Dermis blood vessel endothelial cell (primary cell): ENCODE measurements around the gene ATP1B2. TPM values are rescaled to one million over a fixed set of nuclear protein-coding genes. Genes with fewer than 3 reads are reported as not detected.
"Not testable (repeated sequence)": the region's sequence is repeated elsewhere in the genome, so short reads cannot be mapped to it uniquely, and the experiment has no call there.

Experiments used
- DNase-seq: peaks from one replicate; pipeline ENCODE4 v3.0.0; 2010
- total RNA-seq: library from RNA; depleted of rRNA; stranded (reverse); fragments of >200 nt; gene quantifications from 2 replicates; pipeline ENCODE4 v1.2.3, GENCODE V29; 2014

ATP1B2 gene, protein sequence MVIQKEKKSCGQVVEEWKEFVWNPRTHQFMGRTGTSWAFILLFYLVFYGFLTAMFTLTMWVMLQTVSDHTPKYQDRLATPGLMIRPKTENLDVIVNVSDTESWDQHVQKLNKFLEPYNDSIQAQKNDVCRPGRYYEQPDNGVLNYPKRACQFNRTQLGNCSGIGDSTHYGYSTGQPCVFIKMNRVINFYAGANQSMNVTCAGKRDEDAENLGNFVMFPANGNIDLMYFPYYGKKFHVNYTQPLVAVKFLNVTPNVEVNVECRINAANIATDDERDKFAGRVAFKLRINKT
- not detected in 2 replicates for total RNA-seq

DNA sequence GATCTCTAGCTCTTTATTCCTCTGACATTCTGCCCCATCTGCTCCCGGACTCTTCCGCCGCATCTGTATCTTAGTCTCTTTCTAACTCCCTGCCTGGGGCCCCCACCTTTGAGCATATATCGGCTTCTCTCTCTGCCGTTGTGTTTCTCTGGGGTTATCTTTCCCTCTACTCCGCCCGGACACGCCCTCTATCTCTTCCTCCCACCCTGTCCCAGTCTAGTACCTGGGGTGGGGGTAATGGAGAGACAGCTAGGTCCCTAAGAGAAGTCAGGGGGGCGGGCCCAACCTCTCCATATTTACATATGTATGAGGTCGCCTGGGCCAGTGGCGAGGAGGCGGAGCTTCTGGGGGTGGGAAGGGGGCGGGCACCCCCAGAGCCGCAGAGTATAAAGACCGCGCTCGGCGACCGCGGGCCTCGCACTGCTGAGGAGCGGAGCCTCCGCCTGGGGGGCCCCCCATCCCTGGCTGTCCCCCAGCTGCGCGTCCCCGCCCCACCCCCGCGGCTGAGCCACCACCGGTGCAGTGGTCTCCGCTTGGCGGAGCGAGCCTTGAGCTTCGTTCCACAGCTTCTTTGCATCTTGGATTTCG, at the start of gene ATP1B2:
Gene ATP1B2 (plus strand): TSS at position 418 of the 588 bp plus-strand sequence. CDS start 593 bp downstream, outside the sequence.
- DNase-seq: peak; percentile 51

DNA sequence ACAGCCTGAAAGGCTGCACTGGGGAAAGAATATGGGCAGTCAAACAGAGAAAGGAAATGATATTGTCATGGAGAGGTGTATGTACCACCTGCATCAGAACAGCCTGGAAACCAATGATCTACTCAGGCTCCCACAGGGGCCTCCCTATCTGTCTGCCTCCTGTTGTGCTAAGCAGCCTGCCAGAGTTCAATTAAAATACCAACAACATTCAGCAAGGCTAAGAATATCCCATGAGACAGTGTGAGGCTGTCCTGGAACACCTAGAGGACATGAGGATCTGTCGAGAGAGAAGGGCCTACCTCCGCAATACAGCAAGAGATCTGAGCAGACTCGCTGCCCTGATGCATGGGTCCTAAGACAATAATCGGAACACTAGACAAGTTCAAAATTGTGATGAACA, 44.4 kb upstream of the ATP1B2 start:
- DNase-seq: no peak

DNA sequence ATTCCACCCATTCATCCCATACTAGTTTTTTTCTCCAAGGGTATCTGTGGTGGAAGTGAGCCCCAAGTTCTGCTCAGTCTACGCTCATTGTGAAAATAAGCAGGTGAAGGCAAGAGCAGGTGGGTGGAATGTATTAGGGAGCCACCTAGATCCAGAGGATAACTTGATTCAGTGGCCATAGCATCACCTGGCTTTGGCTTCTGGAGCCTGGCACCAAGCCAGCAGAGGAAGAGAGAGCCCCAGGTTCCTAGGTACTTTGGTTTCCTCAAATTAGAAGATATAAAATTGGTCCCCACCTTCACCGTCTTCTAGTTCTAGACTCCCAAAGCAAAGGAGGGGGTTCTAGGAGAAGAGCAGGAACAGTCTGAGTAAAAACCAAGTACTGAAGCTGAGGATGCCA, 40.1 kb upstream of the ATP1B2 start:
- DNase-seq: no peak

DNA sequence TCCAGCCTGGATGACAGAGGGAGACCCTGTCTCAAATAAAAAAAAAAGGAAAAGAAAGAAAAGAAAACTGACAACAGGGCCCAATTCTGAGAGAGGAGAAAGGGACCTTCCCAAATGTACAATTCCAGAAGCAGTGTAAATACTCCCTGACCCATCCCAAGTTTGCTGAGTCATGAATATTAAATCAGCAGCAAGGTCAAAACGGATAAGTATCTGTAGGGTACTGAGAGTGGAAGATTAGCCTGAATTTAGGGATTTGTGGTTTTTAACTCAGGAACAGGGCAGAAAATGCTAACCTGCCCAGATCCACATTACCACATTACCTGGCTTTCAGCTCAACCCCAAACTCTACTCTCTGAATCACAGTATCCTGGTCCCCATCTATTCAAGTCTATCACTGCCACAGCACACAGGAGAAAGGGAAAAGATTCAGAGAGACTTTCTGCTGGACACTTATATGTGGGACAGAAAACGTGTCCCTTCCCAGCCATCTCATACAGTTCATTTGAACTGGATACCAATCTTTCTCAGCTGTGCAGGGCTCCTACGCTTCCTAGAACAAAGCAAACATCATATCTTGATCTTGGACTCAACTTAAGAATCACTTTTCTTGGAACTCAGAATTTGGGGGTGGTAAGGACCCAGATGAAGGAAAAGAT, 39.0 kb upstream of the ATP1B2 start:
- no peak for DNase-seq

DNA sequence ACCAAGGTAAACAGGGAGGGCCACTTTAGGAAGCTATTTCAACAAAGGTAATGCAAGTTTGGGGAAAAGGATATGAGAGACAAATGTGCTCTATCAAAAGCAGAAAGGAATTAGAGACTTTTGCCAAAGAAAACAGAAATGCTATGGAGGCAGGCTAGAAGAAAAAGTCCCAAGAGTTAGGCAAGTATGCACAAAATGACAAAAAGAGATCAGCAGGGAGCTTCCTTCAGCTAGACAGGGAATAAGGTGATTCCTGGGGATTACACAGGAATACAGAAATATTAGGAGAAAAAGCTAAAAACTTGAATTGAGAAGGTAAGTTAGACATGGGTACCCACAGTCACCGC, 38.5 kb upstream of the ATP1B2 start:
- no peak for DNase-seq

DNA sequence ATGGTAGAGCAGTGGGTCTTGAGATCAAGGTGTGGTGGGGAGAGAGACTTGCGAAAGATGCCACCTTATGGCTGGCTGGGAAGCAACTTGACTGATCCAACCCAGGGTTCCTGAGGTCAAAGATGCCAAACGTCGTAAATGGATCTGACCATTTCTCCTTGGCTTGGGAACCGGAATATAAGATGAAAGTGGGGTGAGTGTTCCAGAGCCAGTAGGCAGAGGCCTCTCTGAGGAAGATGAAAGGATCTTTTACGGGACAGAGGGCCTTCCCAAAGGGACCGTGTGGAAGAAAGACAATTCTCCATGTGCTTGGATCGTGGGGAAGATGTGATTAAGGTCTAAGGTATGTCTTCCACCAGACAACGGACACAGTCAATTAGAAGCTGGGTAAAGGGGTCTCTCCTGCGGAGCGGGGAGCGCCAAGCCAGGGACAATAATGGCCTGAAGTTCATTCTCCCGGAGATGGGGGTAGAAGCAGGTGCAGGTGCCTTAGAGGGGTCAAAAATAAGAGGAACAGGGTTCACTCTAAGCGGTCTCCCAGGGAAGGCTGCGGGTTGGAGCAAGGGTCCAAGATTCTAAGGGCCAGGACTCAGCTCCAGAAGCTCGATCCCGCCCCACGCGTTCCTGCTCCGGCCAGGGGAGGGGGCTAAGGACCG, 36.8 kb upstream of the ATP1B2 start:
- DNase-seq: peak; percentile 27

DNA sequence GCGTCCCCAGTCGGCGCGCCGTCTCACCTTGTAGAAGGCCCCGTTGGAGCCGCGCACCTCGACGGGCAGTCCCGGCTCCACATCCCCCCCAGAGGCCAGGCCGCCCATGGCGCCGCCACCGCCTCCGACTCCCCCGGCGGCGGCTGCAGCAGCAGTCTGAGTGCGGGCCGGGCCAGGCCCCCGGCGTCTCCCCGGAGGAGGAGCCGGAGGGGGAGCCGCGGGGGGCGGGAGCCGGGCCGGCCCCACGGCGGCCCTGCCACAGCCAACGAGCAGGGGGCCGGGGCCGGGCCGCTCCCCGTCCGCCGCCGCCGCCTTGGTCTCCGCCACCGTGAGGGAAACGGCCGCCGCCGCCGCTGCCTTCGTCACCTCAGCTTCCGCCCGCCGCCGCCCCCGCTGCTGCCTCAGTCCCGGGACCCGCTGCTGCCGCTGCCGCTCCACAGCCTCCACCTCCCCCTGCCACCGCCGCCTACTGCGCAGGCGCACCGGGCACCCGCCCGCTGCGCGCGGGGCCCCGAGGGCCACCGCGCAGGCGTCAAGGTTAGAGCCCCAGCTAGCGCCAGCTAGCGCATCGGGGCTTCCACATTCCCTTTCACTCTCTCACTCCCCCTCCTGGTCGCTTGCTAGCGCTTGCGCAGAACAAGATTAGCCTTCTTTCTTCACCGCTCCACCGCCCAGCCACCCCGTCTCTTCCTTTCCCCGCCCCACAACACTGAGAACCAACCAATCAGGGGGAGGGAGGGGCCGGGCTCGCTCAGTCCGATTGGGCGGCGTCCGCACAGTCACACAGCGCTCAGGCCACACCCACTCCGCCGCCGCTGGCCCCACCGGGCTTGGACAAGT, 36.1 kb upstream of the ATP1B2 start, which contains the start of gene FXR2:
Gene FXR2 (minus strand): TSS at position 473 of the 840 bp plus-strand sequence. CDS start 365 bp downstream, at position 108.
- DNase-seq: peak; percentile 100

DNA sequence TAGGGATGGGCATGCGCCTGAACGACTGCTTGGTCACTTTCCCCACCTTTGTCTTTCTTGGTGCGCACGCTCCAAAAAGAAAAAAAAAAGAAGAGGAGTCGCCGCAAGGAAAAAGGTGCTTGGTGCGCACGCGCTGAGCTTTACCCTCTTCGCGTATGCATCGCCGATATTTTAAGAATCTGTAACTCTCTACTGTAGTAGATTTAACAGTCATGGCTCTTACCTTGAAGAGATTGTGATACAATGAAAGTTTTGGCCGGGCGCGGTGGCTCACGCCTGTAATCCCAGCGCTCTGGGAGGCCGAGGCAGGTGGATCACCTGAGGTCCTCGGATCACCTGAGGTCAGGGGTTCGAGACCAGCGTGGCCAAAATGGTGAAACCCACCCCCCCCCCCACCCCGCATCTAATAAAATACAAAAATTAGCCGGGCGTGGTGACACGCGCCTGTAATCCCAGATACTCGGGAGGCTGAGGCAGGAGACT, 35.4 kb upstream of the ATP1B2 start:
- DNase-seq: no peak

DNA sequence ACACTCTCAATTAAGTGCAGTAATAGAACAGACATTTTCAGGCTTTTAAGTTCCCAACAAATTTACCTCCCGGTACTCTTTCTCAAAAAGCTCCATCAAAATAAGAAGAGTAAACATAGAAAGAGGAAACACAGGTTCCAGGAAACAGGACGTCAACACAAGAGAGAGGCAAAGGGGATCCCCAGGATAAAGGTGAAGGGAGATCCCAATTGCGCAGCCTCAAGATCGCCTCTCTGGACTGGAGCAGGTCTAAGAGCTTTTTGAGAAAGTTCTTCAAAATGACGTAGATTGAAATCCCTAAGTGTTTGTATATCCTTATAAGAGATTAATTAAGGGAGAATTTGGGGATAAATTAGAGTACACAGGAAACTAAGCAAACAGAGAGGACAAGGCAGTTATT, 32.1 kb upstream of the ATP1B2 start:
- DNase-seq: no peak

DNA sequence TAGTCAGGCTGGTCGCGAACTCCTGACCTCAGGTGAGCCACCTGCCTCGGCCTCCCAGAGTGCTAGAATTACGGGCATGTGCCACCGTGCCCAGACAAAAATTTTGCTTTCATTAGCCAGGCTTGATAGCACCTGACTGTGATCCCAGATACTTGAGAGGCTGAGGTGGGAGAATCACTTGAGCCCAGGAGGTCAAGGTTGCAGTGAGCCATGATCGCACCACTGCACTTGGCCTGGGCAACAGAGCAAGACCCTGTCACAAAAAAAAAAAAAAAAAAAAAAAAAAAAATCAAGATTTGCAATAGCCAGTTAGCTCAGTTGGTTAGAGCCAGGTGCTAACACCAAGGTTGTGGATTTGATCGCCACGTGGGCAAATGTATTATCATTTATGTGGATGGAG, 29.9 kb upstream of the ATP1B2 start:
- DNase-seq: no peak

DNA sequence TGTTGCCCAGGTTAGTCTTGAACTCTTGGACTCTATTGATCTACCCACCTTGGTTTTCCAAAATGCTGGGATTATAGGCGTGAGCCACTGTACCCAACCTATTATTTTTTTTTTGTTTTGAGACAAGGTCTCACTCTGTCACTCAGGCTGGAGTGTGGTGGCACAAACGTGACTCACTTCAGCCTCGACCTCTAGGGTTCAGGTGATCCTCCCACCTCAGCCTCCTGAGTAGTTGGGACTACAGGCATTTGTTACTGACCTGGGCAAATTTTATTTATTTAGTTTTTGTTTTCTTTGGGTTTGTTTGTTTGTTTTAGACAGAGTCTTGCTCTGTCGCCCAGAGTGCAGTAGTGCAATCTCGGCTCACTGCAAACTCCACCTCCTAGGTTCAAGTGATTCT, 27.1 kb upstream of the ATP1B2 start:
- DNase-seq: no peak

DNA sequence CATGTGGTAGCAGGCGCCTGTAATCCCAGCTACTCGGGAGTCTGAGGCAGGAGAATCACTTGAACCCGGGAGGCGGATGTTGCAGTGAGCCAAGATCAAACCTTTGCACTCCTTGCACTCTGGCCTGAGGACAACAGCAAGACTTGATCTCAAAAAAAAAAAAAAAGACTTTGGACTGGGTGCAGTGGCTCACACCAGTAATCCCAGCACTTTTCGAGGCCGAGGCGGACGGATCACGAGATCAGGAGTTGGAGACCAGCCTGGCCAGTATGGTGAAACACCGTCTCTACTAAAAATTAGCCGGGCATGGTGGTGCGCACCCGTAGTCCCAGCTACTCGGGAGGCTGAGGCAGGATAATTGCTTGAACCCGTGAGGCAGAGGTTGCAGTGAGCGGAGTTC, 25.0 kb upstream of the ATP1B2 start:
- DNase-seq: not testable (repeated sequence)

DNA sequence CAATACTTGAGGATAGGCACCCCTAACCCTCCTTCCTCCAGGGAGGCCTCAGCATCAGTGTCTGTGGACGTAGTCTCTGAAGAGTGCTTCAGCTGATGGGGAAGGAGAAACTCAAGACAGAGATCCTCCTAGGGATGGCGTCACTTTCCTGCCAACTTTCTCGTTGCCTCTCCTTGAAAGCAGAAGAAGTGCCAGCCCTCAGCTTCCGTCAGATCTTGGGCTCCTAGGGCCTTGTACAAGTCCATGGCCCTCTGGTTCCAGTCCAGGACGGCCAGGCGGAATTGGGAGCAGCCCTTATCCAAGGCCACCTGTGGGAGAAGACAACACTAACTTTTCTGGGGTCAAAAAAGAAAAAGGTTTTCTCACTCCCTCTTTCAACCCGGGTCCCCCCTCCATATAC, 24.4 kb upstream of the ATP1B2 start:
- no peak for DNase-seq

DNA sequence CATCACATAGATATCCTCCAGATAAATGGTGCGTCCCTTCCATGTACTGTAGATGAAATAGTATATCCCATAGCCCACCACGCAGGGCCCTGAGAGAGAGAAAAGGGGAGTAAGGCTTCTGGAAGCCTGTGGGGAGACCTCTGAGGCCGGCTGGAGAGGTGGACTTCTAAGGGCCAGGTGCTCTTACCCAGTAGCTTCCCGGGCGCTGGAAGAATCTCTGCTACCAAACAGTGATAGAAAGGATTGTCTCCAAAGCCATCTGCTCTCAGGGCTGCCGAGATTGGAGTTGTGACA, 23.8 kb upstream of the ATP1B2 start:
- no peak for DNase-seq

DNA sequence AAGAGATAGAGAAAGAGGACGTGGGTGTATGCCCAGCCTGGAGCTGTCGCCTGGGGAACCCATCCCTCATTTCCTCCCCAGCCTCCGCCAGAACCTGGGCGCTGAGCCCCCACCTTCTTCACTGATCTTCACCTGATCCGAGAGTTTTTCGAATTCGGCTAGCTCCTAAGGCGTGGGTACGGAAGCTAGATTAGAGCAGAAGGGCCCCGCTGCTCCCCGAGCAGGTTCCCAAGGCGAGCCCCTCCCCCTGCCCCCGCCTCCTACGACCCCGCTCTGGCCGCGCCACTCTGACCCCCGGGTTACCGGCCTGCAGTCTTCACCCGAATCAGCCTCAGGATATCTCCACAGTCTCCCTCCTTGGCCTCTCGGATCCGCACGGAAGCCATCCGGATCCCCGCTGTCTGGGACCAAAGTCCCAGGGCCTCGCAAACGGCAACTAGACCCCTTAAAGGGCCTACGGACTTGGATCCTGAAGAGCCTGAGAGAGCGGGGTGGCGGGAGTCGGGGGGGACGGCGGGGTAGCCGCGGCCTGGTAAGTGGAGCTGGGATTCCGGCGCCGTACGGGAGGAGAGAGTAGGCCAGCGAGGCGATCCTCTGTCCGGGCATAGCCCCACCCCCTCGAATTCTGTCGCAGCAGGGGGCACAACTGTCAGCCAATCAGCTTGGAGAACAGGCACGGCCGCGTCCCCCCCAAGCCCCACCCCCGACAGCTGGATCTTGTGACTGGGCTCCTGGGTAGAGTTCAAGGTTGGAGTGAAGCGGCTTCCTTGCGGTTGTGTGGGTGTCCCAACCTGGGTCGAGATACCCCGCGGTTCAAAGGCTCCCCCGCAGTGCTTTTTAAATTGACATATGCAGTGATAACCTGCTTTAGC, 23.2 kb upstream of the ATP1B2 start, which contains the start of gene SAT2:
Gene SAT2 (minus strand): TSS at position 572 of the 872 bp plus-strand sequence. CDS start 186 bp downstream, at position 386.
- DNase-seq: peak; percentile 93

DNA sequence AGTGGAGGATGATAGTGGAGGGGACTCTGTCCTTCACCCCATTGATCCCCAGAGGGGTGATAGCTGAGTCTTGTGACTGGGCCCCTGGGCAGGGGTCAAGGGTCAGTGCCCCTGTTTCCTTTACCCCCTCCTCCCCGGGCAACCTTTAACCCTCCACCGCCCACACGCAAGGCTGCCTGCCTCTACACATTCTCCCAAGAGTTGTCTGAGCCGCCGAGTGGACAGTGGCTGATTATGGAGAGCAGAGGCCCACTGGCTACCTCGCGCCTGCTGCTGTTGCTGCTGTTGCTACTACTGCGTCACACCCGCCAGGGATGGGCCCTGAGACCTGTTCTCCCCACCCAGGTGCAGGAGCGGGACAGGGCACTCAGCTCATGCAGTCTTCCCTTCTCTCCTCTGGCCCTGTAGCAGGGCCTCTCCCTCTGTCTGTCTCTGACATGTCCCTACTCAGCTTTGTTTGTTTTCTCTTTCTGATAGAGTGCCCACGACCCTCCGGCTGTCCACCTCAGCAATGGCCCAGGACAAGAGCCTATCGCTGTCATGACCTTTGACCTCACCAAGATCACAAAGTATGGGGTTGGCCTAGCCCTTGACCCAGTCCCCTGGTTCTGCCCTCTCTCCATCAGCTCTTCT, 20.7 kb upstream of the ATP1B2 start, which contains the start of gene SHBG:
Gene SHBG (plus strand): TSS at position 197 of the 633 bp plus-strand sequence. CDS start 38 bp downstream, at position 235.
- DNase-seq: no peak

DNA sequence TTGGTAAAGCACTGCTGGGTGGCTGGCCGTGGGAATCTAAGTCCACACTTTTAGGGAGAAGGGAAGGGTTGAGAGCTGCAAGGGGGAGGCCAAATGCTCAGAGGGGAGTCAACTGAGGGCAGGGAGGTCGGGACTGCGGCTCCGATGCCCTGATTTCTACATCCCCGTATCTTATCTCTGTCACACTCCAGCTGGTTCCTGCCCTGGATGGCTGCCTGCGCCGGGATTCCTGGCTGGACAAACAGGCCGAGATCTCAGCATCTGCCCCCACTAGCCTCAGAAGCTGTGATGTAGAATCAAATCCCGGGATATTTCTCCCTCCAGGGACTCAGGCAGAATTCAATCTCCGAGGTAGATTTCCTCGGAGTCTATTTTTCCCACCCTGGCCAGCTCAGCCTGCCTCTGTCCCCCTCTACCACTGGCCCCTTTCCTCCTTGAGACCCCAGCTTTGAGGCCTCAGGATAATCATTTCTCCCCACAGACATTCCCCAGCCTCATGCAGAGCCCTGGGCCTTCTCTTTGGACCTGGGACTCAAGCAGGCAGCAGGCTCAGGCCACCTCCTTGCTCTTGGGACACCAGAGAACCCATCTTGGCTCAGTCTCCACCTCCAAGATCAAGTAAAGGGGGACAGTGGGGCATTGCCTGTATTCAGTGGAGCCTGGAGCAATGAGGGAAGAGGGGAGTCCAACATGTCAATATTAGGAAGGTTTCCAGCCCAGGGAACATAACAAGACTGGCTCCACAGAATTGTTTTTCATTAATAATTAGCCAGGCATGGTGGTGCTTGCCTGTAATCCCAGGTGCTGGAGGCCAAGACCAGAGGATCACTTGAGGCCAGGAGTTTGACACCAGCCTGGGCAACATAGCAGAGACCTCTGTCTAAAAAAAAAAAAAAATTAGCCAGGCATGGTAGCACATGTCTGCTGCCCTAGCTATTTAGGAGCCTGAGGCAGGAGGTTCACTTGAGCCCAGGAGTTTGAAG, 19.0 kb upstream of the ATP1B2 start:
- DNase-seq: no peak

DNA sequence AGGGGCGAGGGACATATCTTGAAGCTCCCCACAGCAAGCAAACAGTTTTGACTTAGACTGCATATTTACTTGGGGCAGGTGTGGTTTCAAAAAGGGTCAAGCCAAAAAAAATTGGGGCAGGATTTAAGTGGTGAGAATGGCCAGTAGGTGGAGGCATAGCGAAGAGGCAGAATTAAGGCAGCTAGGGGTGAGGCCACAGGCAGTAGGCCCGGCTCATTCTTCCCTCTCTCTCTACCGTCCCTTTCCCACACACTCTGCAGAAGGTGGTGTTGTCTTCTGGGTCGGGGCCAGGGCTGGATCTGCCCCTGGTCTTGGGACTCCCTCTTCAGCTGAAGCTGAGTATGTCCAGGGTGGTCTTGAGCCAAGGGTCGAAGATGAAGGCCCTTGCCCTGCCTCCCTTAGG, 18.2 kb upstream of the ATP1B2 start:
- peak; percentile 65 for DNase-seq

DNA sequence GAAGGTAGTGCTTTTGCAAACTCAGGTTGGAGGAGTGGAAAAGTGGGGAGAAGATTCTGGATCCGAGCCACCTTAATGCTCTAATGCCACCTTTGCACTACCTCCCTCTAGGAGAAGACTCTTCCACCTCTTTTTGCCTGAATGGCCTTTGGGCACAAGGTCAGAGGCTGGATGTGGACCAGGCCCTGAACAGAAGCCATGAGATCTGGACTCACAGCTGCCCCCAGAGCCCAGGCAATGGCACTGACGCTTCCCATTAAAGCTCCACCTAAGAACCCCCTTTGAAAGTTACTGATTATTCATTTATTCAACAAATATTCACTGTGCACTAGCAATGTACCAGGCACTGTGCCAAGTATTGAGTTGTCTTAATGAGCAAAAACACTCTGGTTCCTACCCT, 17.6 kb upstream of the ATP1B2 start:
- DNase-seq: no peak
